Stimulated activated CD8-positive, alpha-beta memory T cell treated with anti-CD3 and anti-CD28 coated beads, Interleukin-12 subunit alpha, Interleukin-12 subunit beta, amount 100 ng/mL, for 1 hour (primary cell): ENCODE results near the gene FXYD3.
"Not testable (repeated sequence)": the region's sequence is repeated elsewhere in the genome, so short reads cannot be mapped to it uniquely, and the experiment has no call there.

Source experiments
- DNase-seq: peaks from one replicate; pipeline ENCODE4 v3.0.0-alpha.2; 2020; ENCODE audit warnings: low read depth

Gene FXYD3

GRCh38 chr19:35142606-35143230, 27.1 kb downstream of the FXYD3 start:
- peak; percentile 56 for DNase-seq

GRCh38 chr19:35143231-35143715, 27.6 kb downstream of the FXYD3 start, which contains the start of gene FXYD7:
FXYD7 (plus strand) TSS chr19:35143255; CDS start chr19:35143334, 79 bp downstream.
- DNase-seq = no peak

GRCh38 chr19:35143818-35144217, 28.2 kb downstream of the FXYD3 start:
- DNase-seq = no peak

DNA sequence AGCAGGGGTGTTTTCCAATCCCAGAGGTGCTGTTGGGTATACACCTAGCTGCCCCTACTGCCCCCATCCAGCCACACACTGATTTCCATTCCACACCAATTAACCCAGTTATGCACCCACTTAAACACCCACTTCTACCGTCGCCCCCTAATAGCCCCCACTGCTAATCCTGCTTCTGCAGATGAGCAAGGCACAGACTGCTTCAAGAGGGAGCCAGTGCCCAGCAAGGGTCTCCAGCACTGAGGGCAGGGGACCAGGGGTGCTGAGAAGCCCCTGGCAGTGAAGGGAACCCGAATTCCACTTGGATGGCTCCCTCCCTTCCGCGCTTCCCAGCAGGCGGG, 28.6 kb downstream of the FXYD3 start:
- no peak for DNase-seq

DNA sequence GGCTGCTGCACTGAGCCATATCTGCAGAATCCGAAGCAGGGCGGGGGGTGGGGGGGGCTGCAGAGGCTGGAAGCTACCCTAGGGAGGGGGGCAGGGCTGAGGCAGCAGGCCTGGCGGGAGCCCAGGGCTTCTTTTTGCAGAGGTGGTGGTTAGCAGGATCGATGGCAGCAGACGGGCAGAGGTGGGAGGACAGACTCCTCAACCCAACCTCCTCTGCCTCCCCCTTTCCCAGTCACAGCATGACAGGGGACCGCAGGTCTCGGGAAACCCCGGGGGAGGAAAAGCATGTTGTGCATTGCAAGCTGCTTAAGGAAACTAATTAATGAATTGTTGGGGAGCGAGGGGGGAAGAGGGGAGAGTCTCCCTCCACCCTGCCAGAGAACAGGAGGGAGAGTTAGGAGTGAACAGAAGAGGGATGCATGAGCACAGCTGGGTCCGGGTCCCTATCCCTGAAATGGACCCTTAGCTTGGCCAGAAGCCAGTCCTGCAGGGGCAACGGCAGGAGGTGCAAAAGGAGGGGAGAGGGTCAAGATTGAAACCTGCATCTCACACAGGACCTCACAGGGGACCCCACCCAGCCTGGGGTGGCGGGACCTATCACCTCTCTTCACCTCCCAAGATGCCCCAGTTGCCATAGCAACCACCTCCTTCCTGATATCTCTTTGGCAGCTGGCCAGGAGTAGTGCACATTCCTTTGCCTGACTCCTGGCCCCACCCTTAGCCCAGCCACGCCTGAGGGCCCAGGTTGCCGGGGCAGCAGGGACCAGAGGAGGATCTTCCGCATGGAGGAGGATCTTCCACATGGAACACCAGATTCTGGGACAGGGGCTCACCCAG, 29.2 kb downstream of the FXYD3 start:
- DNase-seq = no peak

DNA sequence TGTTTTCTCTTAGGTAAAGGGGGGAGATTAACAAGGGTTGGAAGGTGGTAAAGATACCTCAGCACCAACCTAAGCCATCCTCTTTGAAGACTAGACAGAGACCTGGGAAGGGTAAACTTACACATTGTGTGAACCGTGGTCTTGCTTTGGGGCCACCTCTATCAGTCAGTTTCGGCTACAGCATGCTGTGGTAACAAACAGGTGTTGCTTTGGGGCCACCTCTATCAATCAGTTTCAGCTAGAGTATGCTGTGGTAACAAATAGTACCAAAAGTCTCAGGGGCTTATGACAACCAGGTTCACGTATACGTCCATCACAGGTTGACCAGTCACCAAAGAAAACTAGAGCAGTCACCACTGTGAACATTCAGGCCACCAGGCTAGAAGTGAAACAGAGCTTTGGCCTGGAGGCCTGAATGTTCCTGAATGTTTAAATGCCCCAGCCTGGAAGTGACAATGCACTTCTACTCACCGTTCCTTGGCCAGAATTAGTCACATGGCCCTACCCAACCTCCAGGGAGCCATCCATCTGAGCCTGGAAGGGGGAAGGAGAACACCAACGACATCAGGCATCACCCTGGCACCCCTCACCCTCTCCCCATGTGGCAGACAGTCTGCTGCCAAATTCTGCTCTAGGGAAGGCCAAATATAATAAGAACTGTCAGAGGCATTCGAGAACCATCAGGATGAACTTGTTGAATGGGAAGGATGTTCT, 31.3 kb downstream of the FXYD3 start:
- DNase-seq = no peak

GRCh38 chr19:35149463-35149862, 33.8 kb downstream of the FXYD3 start:
- no peak for DNase-seq

DNA sequence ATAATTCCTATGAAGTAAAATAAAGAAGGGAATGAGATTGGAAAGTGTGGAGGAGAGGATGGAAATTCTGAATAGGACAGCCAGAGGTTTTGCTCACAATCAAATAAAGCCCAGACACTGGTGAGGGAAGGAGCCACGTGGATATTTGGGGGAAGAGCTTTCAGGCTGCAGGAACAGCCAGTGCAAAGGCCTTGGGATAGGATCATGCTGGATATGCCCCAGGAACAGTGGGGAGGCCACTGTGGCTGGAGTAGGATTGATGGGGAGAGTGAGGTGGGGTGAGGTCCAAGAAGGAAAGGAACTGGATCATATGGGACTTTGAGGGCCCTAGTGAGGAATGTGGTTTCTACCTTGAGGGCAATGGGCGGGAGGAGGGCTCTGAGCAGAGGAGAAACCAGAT, 34.8 kb downstream of the FXYD3 start:
- no peak for DNase-seq

DNA sequence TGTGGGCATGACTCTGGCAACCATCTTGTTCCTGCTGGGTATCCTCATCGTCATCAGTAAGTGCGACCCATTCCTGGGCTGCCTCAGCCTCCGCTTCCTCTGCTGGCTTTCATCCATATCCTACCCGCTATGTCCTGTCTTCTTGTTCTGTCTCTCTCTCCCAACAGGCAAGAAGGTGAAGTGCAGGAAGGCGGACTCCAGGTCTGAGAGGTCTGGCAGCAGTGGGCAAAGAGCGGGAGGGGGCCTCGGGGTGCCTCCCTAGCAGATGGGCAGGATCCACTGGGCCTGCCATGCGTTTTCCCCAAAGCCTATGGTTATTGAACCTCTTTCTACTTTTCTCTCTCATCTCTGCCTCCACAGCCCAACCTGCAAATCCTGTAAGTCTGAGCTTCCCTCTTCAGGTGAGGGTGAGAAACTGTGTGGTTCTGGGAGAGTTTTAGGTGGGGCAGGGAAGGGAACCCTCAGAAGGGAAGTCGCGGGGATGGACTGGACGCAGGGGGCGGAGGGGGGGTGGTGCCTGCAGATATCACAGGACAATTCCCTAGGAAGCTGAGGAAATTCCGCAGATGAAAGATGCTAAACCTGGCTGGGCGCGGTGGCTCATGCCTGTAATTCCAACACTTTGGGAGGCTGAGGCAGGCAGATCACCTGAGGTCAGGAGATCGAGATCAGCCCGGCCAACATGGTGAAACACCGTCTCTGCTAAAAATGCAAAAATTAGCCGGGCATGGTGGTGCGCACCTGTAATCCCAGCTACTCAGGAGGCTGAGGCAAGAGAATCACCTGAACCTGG, 35.8 kb downstream of the FXYD3 start:
- no peak for DNase-seq

DNA sequence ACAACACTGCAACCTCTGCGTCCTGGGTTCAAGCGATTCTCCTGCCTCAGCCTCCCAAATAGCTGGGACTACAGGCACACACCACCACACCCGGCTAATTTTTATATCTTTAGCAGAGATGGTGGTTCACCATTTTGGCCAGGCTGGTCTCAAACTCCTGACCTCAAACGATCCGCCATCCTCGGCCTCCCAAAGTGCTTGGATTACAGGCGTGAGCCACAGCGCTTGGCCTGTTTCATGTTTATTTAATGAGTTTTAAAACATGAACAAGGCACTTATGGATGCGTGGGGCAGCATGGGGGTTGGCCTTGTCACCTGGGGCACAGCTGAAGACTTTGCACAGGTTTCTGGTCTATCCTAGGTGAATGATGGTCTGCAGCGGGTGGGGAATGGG, 37.5 kb downstream of the FXYD3 start:
- not testable (repeated sequence) for DNase-seq

GRCh38 chr19:35153701-35154524, 38.3 kb downstream of the FXYD3 start:
- DNase-seq = peak; percentile 71

DNA sequence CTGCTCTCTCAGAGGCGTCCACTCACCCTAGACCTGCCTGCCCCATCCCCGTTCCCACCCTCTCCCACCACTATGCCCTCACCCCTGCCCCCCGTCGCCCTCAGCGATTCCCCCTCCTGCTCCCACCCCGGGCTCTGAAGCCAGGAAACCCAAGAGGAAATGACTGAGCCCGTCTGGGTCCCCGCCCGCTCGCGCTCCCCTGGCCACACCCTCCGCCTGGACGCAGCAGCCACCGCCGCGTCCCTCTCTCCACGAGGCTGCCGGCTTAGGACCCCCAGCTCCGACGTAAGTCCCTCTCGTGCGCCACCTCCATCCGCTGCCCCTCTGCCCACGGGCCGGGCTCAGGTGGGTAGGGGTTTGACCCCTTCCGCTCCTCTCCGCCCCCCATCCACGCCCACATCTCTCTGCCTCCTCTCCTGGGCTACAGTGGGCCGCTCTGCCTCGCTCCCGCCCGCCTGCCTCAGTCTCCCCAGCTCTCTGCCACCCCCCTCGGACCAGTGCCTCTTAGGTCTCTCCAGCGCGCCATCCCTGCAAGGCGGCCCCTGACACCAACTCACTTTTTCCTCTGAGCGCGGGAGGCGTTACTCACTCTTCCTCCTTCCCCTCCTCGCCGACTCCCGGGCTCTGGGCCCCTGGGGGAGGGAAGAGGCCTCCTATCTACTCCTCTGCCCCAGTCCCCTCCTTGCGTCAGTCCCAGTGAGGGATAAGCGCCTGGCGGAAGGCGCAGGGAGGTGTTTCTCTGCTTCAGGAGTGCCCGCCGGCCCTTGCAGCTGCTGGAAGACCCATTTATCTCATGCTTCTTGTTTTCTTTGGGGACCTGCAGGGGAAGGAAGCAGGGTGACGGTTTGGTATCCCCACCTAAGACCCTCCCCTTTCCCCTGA, 39.1 kb downstream of the FXYD3 start, which contains the start of gene FXYD5:
Gene FXYD5 (plus strand): TSS at position 211 of the 882 bp plus-strand sequence. CDS start 816 bp downstream, outside the sequence.
- peak; percentile 76 for DNase-seq

DNA sequence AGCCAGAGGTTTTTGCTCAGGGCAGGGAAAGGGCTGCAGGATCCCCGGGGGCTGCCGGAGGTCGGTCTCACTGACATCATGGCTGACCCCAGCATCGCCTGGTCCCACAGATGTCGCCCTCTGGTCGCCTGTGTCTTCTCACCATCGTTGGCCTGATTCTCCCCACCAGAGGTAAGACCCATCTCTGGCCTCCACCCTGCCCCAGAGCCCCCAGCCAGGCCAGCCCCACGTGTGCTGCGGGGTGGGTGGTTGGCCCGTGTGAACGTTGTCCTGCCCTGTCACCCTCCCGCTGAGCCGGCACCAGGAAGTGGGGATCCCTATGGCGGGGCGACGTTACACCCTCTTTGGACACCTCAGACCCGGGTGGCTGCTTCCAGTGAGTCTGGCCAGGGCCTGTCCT, 39.8 kb downstream of the FXYD3 start:
- DNase-seq = no peak

DNA sequence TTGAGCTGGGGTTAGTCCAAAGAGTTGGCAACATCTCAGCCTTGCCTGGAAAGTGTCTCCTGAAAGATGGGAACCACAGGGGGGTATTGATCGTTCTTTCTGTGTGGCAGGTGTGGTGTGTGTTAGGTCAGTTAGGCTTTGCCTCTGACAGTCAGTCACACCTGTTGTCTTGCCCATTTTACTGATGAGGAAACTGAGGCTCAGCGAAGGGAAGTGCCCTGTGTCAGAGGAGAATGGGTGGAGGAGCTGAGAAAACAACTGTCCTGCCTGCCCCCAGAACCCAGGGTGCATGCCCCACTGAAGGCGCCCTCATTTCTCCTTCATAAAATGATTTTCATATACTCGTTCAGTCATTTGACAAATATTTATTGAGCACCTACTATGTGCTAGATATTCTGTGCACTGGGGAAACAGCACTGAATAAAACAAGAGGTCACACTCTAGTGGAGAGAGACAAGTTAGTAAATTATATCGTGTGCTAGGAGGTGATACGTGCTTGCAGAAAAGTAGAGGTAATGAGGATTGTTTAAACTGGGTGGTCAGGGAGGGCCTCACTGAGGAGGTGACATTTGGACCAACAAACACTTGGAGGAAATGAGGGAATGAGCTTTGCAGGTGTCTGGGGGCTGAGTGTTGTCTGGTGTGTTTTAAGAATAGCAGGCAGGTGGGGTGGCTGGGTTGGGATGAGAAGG, 40.5 kb downstream of the FXYD3 start:
- DNase-seq = no peak

DNA sequence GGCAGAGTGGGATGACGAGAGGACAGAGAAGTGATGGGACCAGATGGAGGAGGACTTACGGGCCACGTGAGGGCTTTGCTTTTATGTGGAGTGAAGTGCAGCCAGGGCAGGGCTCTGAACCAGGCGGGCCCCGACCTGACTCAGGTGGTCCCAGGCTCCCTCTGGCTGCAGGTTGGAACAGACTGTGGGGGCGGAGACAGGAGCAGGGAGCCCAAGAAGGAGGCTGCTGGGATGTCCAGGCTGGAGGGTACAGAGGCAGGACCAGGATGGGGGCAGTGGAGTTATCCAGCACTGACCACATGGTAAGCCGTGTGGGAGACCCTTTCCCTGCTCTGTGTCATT, 41.0 kb downstream of the FXYD3 start:
- DNase-seq = no peak

GRCh38 chr19:35157431-35157830, 41.8 kb downstream of the FXYD3 start:
- no peak for DNase-seq

- DNase-seq = no peak
These were observed 44.0 kb downstream of the FXYD3 start for GRCh38 chr19:35159606-35160005.

DNA sequence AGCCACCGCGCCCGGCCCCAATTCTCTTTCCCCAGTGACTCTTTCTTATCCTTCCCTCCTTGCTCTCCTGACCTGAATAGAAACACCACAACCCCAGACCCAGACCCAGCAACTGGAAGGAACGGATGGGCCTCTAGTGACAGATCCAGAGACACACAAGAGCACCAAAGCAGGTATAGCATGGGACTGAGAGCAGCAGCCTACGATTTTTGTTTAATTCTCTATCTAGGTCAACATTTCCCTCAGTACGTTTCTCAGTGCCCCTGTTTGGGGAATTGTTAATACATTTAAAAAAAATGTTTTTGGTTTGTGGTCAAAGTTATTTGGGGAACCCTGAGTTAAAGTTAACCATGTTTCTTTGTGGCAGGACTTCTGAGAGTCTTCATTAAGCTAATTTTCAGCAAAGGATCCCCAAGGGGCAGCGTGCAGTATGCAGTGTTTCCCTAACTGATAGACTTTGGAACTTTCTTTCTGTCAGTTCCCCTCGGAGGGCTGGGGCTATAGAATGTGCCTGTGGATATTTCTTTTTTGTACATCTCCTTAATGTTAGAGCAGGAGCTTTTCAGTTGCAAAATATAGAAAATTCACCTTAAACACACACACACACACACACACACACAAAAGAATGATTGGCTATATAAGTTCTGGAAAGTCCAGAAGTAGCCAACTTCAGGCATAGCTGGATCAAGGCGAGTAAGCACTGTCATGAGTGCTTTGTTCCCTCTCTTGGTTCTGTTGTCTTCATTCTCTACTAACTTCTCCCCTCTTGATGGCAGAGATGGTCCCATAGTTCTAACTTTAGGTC, 45.2 kb downstream of the FXYD3 start:
- no peak for DNase-seq

- no peak for DNase-seq
These were observed 45.8 kb downstream of the FXYD3 start for GRCh38 chr19:35161434-35161743.
